GM21576 (cell line): ENCODE data around the gene MTF1.

Experiments
- ATAC-seq: cut with Tn5 transposase; IDR thresholded peaks from one replicate; pipeline ENCODE4 v1.9.1; 2021; ENCODE audit warnings: mild to moderate bottlenecking, moderate library complexity; ENCODE audit not compliant: unreplicated experiment

Gene MTF1

GRCh38 chr1:37868466-37868865 lies 9.1 kb upstream of the MTF1 start:
- ATAC-seq = no peak

GRCh38 chr1:37867784-37868183 lies 8.4 kb upstream of the MTF1 start:
- ATAC-seq = no peak

- ATAC-seq = no peak
Observed at GRCh38 chr1:37866491-37866890, 7.1 kb upstream of the MTF1 start.

- no peak for ATAC-seq
Observed at GRCh38 chr1:37865348-37866120, 6.1 kb upstream of the MTF1 start.

- no peak for ATAC-seq
Observed at GRCh38 chr1:37862330-37862729, 2.9 kb upstream of the MTF1 start.

- no peak for ATAC-seq
Observed at GRCh38 chr1:37861151-37861550, 1.8 kb upstream of the MTF1 start.

GRCh38 chr1:37860346-37860666 lies 914 bp upstream of the MTF1 start:
- no peak for ATAC-seq

- ATAC-seq = peak; percentile 25
Observed at GRCh38 chr1:37858931-37859506, 373 bp downstream of the MTF1 start.

- ATAC-seq = no peak
Observed at GRCh38 chr1:37854406-37854805, 5.0 kb downstream of the MTF1 start.

- ATAC-seq = no peak
Observed at GRCh38 chr1:37853157-37853556, 6.2 kb downstream of the MTF1 start.

GRCh38 chr1:37851782-37852210 lies 7.6 kb downstream of the MTF1 start:
- no peak for ATAC-seq

GRCh38 chr1:37851262-37851661 lies 8.1 kb downstream of the MTF1 start:
- no peak for ATAC-seq

- no peak for ATAC-seq
Observed at GRCh38 chr1:37850352-37850955, 8.9 kb downstream of the MTF1 start.

GRCh38 chr1:37849480-37849879 lies 9.9 kb downstream of the MTF1 start:
- no peak for ATAC-seq

- ATAC-seq = no peak
Observed at GRCh38 chr1:37846647-37847339, 12.6 kb downstream of the MTF1 start.

GRCh38 chr1:37845786-37846185 lies 13.6 kb downstream of the MTF1 start:
- ATAC-seq = no peak

GRCh38 chr1:37845049-37845646 lies 14.2 kb downstream of the MTF1 start:
- ATAC-seq = no peak

GRCh38 chr1:37844536-37844935 lies 14.9 kb downstream of the MTF1 start:
- no peak for ATAC-seq

GRCh38 chr1:37841652-37842051 lies 17.7 kb downstream of the MTF1 start:
- ATAC-seq = no peak

GRCh38 chr1:37840711-37841110 lies 18.7 kb downstream of the MTF1 start:
- ATAC-seq = no peak

GRCh38 chr1:37839676-37840075 lies 19.7 kb downstream of the MTF1 start:
- ATAC-seq = no peak
